Measurements from ENCODE around the gene NRM.

DNA sequence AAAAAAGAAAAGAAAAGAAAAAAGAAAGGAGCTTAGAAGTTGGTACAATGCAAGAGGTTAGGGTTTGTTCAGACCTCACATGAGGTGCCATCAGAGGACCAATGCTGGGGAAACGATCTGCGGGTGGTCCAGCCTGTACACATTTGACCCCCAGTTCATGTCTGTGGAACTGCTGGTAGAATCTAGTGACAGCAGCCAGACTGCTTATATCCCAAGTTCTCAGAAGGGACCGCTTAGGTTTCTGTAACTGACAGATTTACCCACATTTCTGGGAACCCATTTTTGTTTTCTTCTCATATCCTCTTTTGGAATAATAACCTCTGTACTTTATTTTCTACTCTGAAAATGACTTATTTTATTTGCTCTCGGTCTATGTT is 9.0 kb downstream of the NRM start:
- no peak for TF ChIP-seq MXI1 (IDR thresholded peaks at IDR 0.05; ENCODE audit: borderline replicate concordance, low read depth, low read length)
- no peak for TF ChIP-seq ZNF10 (CRISPR knock-in tag; IDR thresholded peaks at IDR 0.05; ENCODE audit: borderline replicate concordance, low read depth)
- TF ChIP-seq MAFK (conservative IDR thresholded peaks at IDR 0.05 in 1 of 2, IDR thresholded peaks at IDR 0.05 in 1 of 2; ENCODE audit: low read length in 2 of 2): no peak
- no peak for TF ChIP-seq NR2F1 (CRISPR knock-in tag; IDR thresholded peaks at IDR 0.05)
- TF ChIP-seq, protein P1, sequence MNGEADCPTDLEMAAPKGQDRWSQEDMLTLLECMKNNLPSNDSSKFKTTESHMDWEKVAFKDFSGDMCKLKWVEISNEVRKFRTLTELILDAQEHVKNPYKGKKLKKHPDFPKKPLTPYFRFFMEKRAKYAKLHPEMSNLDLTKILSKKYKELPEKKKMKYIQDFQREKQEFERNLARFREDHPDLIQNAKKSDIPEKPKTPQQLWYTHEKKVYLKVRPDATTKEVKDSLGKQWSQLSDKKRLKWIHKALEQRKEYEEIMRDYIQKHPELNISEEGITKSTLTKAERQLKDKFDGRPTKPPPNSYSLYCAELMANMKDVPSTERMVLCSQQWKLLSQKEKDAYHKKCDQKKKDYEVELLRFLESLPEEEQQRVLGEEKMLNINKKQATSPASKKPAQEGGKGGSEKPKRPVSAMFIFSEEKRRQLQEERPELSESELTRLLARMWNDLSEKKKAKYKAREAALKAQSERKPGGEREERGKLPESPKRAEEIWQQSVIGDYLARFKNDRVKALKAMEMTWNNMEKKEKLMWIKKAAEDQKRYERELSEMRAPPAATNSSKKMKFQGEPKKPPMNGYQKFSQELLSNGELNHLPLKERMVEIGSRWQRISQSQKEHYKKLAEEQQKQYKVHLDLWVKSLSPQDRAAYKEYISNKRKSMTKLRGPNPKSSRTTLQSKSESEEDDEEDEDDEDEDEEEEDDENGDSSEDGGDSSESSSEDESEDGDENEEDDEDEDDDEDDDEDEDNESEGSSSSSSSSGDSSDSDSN (CRISPR knock-in tag; IDR thresholded peaks at IDR 0.05): no peak
- TF ChIP-seq, protein P2, sequence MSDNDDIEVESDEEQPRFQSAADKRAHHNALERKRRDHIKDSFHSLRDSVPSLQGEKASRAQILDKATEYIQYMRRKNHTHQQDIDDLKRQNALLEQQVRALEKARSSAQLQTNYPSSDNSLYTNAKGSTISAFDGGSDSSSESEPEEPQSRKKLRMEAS (IDR thresholded peaks at IDR 0.05): no peak
- no peak for TF ChIP-seq KLF16 (CRISPR knock-in tag; IDR thresholded peaks at IDR 0.05)
- TF ChIP-seq ZNF232 (CRISPR knock-in tag; IDR thresholded peaks at IDR 0.05; ENCODE audit: borderline replicate concordance): no peak
- no peak for TF ChIP-seq CTCF (CRISPR knock-in tag; IDR thresholded peaks at IDR 0.05)
- no peak for TF ChIP-seq ZNF777 (CRISPR knock-in tag; IDR thresholded peaks at IDR 0.05)
- TF ChIP-seq BRCA1 (CRISPR knock-in tag; IDR thresholded peaks at IDR 0.05): no peak
- TF ChIP-seq SRF (IDR thresholded peaks at IDR 0.05; ENCODE audit: low read depth, low read length): no peak
- TF ChIP-seq, protein P3, sequence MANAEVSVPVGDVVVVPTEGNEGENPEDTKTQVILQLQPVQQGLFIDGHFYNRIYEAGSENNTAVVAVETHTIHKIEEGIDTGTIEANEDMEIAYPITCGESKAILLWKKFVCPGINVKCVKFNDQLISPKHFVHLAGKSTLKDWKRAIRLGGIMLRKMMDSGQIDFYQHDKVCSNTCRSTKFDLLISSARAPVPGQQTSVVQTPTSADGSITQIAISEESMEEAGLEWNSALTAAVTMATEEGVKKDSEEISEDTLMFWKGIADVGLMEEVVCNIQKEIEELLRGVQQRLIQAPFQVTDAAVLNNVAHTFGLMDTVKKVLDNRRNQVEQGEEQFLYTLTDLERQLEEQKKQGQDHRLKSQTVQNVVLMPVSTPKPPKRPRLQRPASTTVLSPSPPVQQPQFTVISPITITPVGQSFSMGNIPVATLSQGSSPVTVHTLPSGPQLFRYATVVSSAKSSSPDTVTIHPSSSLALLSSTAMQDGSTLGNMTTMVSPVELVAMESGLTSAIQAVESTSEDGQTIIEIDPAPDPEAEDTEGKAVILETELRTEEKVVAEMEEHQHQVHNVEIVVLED (CRISPR knock-in tag; IDR thresholded peaks at IDR 0.05; ENCODE audit: borderline replicate concordance): no peak

All from HepG2 (cell line).